Esophagus mucosa (tissue), 1 donor: ENCODE measurements around the gene HACD4. TPM values are rescaled to one million over a fixed set of nuclear protein-coding genes. Genes with fewer than 3 reads are reported as not detected.

Experiments used
- ATAC-seq: fragments of 200-7000 bp; cut with Tn5 transposase; one replicate; pipeline ENCODE4 v1.9.1; 2020
- total RNA-seq: library from RNA; stranded (reverse); gene quantifications from one replicate; pipeline ENCODE4 v1.2.4, GENCODE V29; 2023
- donor health status: DM: yes; HTN: yes; CAD: no.

The HACD4 gene
- total RNA-seq, 1 donor from 2014 or later = 1.6 TPM

- no peak for ATAC-seq
Observed at GRCh38 chr9:20962536-20963225, 68.8 kb downstream of the HACD4 start.

- no peak for ATAC-seq
Observed at GRCh38 chr9:20950707-20951106, 80.7 kb downstream of the HACD4 start.

Other genes starting within 250 kb of the HACD4 start
- gene IFNB1, start 46.3 kb upstream of the HACD4 start, total RNA-seq = not detected
- not detected for gene IFNW1, start 110.2 kb upstream of the HACD4 start, total RNA-seq
- gene IFNA21, start 135.0 kb upstream of the HACD4 start, total RNA-seq = not detected
- not detected for gene IFNA4, start 155.9 kb upstream of the HACD4 start, total RNA-seq
- not detected for gene IFNA7, start 170.6 kb upstream of the HACD4 start, total RNA-seq
- not detected for gene IFNA10, start 175.5 kb upstream of the HACD4 start, total RNA-seq
- gene IFNA16, start 185.7 kb upstream of the HACD4 start, total RNA-seq = not detected
- not detected for gene IFNA17, start 196.6 kb upstream of the HACD4 start, total RNA-seq
- not detected for gene IFNA14, start 208.4 kb upstream of the HACD4 start, total RNA-seq